B cell (primary cell): Measurements from ENCODE around the gene GRID1. TPM values are rescaled to one million over a fixed set of nuclear protein-coding genes. Genes with fewer than 3 reads are reported as not detected.

Experiments
- ATAC-seq: fragments of 200-7000 bp; cut with Tn5 transposase; one replicate; pipeline ENCODE4 v1.10.0; 2021; ENCODE audit warnings: low read depth, mild to moderate bottlenecking, moderate number of reproducible peaks, moderate library complexity
- CTCF ChIA-PET: fragments of 350-600 bp; sonication (Branson Sonifier 250); formaldehyde crosslinking; loops from one replicate; lab custom pipeline; 2021; ENCODE audit warnings: antibody characterized with exemption, inconsistent platforms; lab: Charles Lee
- POLR2A ChIA-PET: fragments of 350-600 bp; sonication (Branson Sonifier 250); formaldehyde crosslinking; loops from one replicate; lab custom pipeline; 2021; ENCODE audit warnings: antibody characterized with exemption; lab: Charles Lee
- DNase-seq: peaks from one replicate; pipeline ENCODE4 v3.0.0; 2013
- H2AFZ ChIP-seq: 2 replicates; pipeline ENCODE4 v1.6.1; 2012; ENCODE audit warnings: mild to moderate bottlenecking, low read depth, low read length; ENCODE audit not compliant: insufficient read depth, poor library complexity, severe bottlenecking
- H3K27ac ChIP-seq, 2 donors: 1 replicate in 1 of 2; 2 replicates in 1 of 2; pipeline ENCODE4 v1.5.1; 2012 to 2013; ENCODE audit warnings: low read length in 2 of 2, mild to moderate bottlenecking in 2 of 2, moderate library complexity in 1 of 2
- H3K27me3 ChIP-seq, 4 experiments: fragments of 200-600 bp in 1 of 4; sonication (generic) in 1 of 4; replicated peaks in 1 of 4; 1 replicate in 2 of 4; 2 replicates in 2 of 4; pipeline versions ENCODE4 v1.6.1 to v1.7.0; 2013 to 2016; ENCODE audit warnings: low read length in 3 of 4, mild to moderate bottlenecking in 2 of 4, mixed read lengths in 1 of 4, moderate library complexity in 1 of 4; ENCODE audit not compliant: insufficient read depth in 4 of 4, control insufficient read depth in 3 of 4; ENCODE audit errors: control extremely low read depth in 1 of 4
- H3K36me3 ChIP-seq, 2 experiments: replicated peaks in 1 of 2; 1 replicate in 1 of 2; 2 replicates in 1 of 2; pipeline versions ENCODE4 v1.6.1 to v1.7.1; 2013; ENCODE audit warnings: low read length in 1 of 2; ENCODE audit not compliant: insufficient read depth in 2 of 2, control insufficient read depth in 1 of 2; ENCODE audit errors: control extremely low read depth in 1 of 2, extremely low read depth in 1 of 2
- H3K4me1 ChIP-seq, 2 donors: fragments of 200-600 bp in 1 of 2; sonication (generic) in 1 of 2; 1 replicate in 1 of 2; 2 replicates in 1 of 2; pipeline versions ENCODE4 v1.5.1 to v1.6.1; 2013 to 2017; ENCODE audit warnings: low read length in 2 of 2; ENCODE audit not compliant: control insufficient read depth in 2 of 2, insufficient read depth in 2 of 2
- H3K4me2 ChIP-seq: replicated peaks from 2 replicates; pipeline ENCODE3; 2012; ENCODE audit warnings: mild to moderate bottlenecking, low read depth, low read length; ENCODE audit not compliant: poor library complexity, severe bottlenecking
- H3K4me3 ChIP-seq, 5 experiments: fragments of 200-600 bp in 1 of 5; sonication (generic) in 1 of 5; 1 replicate in 3 of 5; 2 replicates in 2 of 5; pipeline versions ENCODE4 v1.5.1 to v1.7.0; 2011 to 2016; ENCODE audit warnings: low read length in 4 of 5, mild to moderate bottlenecking in 4 of 5, low read depth in 2 of 5, control low read depth in 1 of 5, moderate library complexity in 1 of 5; ENCODE audit not compliant: insufficient read depth in 1 of 5; ENCODE audit errors: control extremely low read depth in 1 of 5, extremely low read depth in 1 of 5
- H3K79me2 ChIP-seq: fragments of 200-600 bp; sonication (generic); one replicate; pipeline ENCODE4 v1.6.0; 2016; ENCODE audit warnings: low read length; ENCODE audit not compliant: control insufficient read depth, insufficient read depth
- H3K9ac ChIP-seq: fragments of 200-600 bp; sonication (generic); 2 replicates; pipeline ENCODE4 v1.6.1; 2017; ENCODE audit warnings: mild to moderate bottlenecking, low read length, moderate library complexity
- H3K9me3 ChIP-seq, 3 donors: one replicate each; pipeline versions ENCODE4 v1.6.1 to v1.7.1; 2013; ENCODE audit warnings: low read length in 2 of 3; ENCODE audit not compliant: control insufficient read depth in 2 of 3, insufficient read depth in 1 of 3; ENCODE audit errors: control extremely low read depth in 1 of 3
- H4K20me1 ChIP-seq: 2 replicates; pipeline ENCODE4 v1.6.0; 2012; ENCODE audit warnings: mild to moderate bottlenecking, low read length; ENCODE audit not compliant: insufficient read depth, control insufficient read depth, poor library complexity, severe bottlenecking
- H3K27ac Mint-ChIP-seq: one replicate; pipeline ENCODE4 v1.8.0; 2021; ENCODE audit warnings: mixed read lengths
- H3K27me3 Mint-ChIP-seq: one replicate; pipeline ENCODE4 v1.8.0; 2021; ENCODE audit warnings: mixed read lengths
- H3K4me1 Mint-ChIP-seq: one replicate; pipeline ENCODE4 v1.8.0; 2021; ENCODE audit warnings: mixed read lengths
- H3K4me3 Mint-ChIP-seq: one replicate; pipeline ENCODE4 v1.8.0; 2021; ENCODE audit warnings: mixed read lengths
- H3K9me3 Mint-ChIP-seq: one replicate; pipeline ENCODE4 v1.8.0; 2022; ENCODE audit warnings: mixed read lengths; ENCODE audit not compliant: insufficient read depth
- EZH2 ChIP-seq: IDR thresholded peaks from 2 replicates; pipeline ENCODE4 v1.6.1; 2012; ENCODE audit warnings: borderline replicate concordance, low read depth, mild to moderate bottlenecking, moderate library complexity, low read length; ENCODE audit not compliant: insufficient read depth, poor library complexity, severe bottlenecking
- WGBS: methylation state at CpG from one replicate; pipeline ENCODE4 v1.1.5; 2013; ENCODE audit warnings: missing lambda C conversion rate; ENCODE audit not compliant: insufficient coverage; 5-methylcytosine and 5-hydroxymethylcytosine counted together
- intact Hi-C: fragments of 100-400 bp; cut with micrococcal nuclease; formaldehyde crosslinking; loops from one replicate; pipeline ENCODE4 v1.10.0; 2022
- polyA plus RNA-seq: library from polyadenylated mRNA; depleted of rRNA; stranded (reverse); fragments of >200 nt; gene quantifications from 2 replicates; pipeline ENCODE4 v1.2.3, GENCODE V29; 2012
- total RNA-seq, 2 donors: library from RNA; stranded (reverse); fragments of 120-200 nt in 1 of 2; gene quantifications; 1 replicate in 1 of 2; 2 replicates in 1 of 2; pipeline versions ENCODE4 v1.2.3 to v1.2.4, GENCODE V29; 2013 to 2022
- TF ChIP-seq, protein P1 (sequence below): fragments of 200-600 bp; IDR thresholded peaks from one replicate; pipeline ENCODE4 v1.8.0; 2022; ENCODE audit warnings: antibody characterized with exemption, mild to moderate bottlenecking

The GRID1 gene
- total and polyA plus RNA-seq, 2 donors (not counting 1 experiment from before 2014, with no cell fraction given), result not detected

DNA sequence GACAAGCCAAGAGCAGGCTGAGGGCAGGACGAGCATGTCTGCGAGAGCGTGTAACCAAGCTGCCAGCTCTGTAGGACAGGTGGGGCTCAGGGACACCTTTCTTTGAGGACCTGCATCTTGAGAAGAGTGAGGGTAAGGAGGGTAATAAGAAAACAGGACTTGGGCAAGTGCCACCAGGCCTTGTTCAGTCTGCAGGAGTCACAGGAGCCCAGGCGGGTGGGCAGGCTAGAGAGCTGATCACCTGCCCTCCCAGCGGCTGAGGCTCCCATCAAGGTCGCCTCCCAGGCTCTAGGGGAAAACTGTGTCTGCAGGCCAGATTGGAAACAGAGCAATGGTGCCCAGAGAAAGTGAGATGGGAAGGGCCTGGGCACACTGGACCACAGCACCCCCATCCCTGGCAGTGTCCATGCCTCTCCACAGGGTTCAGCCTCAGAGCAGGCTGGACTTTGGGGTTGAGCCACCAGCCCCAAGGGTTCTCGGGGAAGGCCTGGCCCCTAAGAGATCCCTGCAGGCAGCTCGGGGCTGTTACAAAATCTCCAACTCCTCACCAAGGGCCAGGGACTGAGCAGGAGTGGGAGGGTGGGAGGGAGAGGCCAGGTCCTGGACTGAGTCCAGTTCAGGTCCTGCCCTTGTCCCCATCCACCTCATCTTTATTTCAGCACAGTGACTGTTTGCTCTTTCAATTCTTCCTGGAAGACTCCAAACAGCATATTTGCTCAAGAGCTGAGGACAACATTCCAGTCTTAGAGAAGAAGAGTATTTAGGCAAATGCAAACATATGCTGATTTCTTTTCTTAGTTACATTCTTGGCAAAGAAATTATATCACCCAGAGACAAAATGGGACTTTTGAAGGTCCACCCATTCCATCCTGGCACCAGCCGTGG, 161.9 kb downstream of the GRID1 start:
- Histone ChIP-seq H3K4me2 (no peak overlapping the region), H3K9ac (no peak overlapping the region), H3K79me2 (no peaks in the 10 kb centered on the region), H4K20me1 (no peaks in the 10 kb centered on the region), H3K36me3 (no peaks in the 10 kb centered on the region), H3K4me3 (no peak overlapping the region), H3K27me3 (peaks cover 0 to 2% (median 0%) of the 10 kb centered on the region in 4 experiments), H3K27ac (no peak overlapping the region), H2AFZ (no peak overlapping the region), H3K4me1 (no peaks in the 10 kb centered on the region), H3K9me3 (peaks cover 0 to 13% (median 0%) of the 10 kb centered on the region in 3 donors)
- 91% methylated on average over 5 of the region's 9 CpGs for WGBS
- ATAC-seq, result no peak
- Mint-ChIP-seq H3K27me3 (peaks cover 15% of the 10 kb centered on the region), H3K4me3 (no peak overlapping the region), H3K27ac (no peak overlapping the region), H3K4me1 (no peaks in the 10 kb centered on the region), H3K9me3 (no peaks in the 10 kb centered on the region)
- ChIA-PET POLR2A (no interaction called here), CTCF (no interaction called here)
- no peak for TF ChIP-seq EZH2
- TF ChIP-seq, protein P1, sequence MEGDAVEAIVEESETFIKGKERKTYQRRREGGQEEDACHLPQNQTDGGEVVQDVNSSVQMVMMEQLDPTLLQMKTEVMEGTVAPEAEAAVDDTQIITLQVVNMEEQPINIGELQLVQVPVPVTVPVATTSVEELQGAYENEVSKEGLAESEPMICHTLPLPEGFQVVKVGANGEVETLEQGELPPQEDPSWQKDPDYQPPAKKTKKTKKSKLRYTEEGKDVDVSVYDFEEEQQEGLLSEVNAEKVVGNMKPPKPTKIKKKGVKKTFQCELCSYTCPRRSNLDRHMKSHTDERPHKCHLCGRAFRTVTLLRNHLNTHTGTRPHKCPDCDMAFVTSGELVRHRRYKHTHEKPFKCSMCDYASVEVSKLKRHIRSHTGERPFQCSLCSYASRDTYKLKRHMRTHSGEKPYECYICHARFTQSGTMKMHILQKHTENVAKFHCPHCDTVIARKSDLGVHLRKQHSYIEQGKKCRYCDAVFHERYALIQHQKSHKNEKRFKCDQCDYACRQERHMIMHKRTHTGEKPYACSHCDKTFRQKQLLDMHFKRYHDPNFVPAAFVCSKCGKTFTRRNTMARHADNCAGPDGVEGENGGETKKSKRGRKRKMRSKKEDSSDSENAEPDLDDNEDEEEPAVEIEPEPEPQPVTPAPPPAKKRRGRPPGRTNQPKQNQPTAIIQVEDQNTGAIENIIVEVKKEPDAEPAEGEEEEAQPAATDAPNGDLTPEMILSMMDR, result no peak
- intact Hi-C loops, result no loop called here
- DNase-seq, result no peak
